Panc1 (cell line): ENCODE measurements around the gene VWA5B2. TPM values are rescaled to one million over a fixed set of nuclear protein-coding genes. Genes with fewer than 3 reads are reported as not detected.

ENCODE experiments used
- ATAC-seq: fragments of 200-7000 bp; cut with Tn5 transposase; 2 replicates; pipeline ENCODE4 v1.9.1; 2020; ENCODE audit warnings: mild to moderate bottlenecking, moderate library complexity
- BruUV-seq: library from RNA; stranded (reverse); fragments of 400-500 nt; replicated peaks from 2 replicates; lab custom pipeline; 2021; lab: Mats Ljungman, UMichigan
- CTCF ChIA-PET: fragments of 300-600 bp; sonication (Branson Sonifier 250); formaldehyde crosslinking; loops from one replicate; lab custom pipeline; 2022; ENCODE audit warnings: antibody characterized with exemption; lab: Charles Lee
- POLR2A ChIA-PET: fragments of 300-600 bp; sonication (Branson Sonifier 250); formaldehyde crosslinking; loops from one replicate; lab custom pipeline; 2022; ENCODE audit warnings: antibody characterized with exemption; lab: Charles Lee
- DNase-seq: peaks from one replicate; pipeline ENCODE4 v3.0.0-alpha.2; 2010; ENCODE audit warnings: low read depth, low spot score
- H3K27ac ChIP-seq: 2 replicates; pipeline ENCODE4 v1.5.1; 2011; ENCODE audit warnings: mild to moderate bottlenecking, low read length, inconsistent platforms
- H3K27me3 ChIP-seq: fragments of 200-500 bp; sonication (Bioruptor generic); 2 replicates; pipeline ENCODE4 v1.6.0; 2014; ENCODE audit warnings: low read length, inconsistent platforms; ENCODE audit not compliant: control insufficient read depth, insufficient read depth
- H3K36me3 ChIP-seq: fragments of 200-500 bp; sonication (Bioruptor generic); 2 replicates; pipeline ENCODE4 v1.5.1; 2014; ENCODE audit warnings: inconsistent platforms, mild to moderate bottlenecking, low read length, moderate library complexity; ENCODE audit not compliant: control insufficient read depth, insufficient read depth
- H3K4me1 ChIP-seq: 2 replicates; pipeline ENCODE4 v1.5.1; 2011; ENCODE audit warnings: inconsistent platforms, mild to moderate bottlenecking, low read length, moderate library complexity; ENCODE audit not compliant: control insufficient read depth, insufficient read depth
- H3K4me3 ChIP-seq, 2 experiments: 2 replicates each; pipeline ENCODE4 v1.5.1; 2011 to 2012; ENCODE audit warnings: low read depth in 2 of 2, low read length in 2 of 2, mild to moderate bottlenecking in 2 of 2, inconsistent platforms in 1 of 2, moderate library complexity in 1 of 2
- H3K9me3 ChIP-seq: fragments of 200-500 bp; sonication (Bioruptor generic); 2 replicates; pipeline ENCODE4 v1.5.1; 2014; ENCODE audit warnings: low read depth, mild to moderate bottlenecking, inconsistent platforms, low read length, moderate library complexity; ENCODE audit not compliant: control insufficient read depth, insufficient read depth
- CTCF ChIP-seq: fragments of 450-650 bp; IDR thresholded peaks from 2 replicates; pipeline ENCODE4 v1.5.1; 2017; ENCODE audit warnings: mild to moderate bottlenecking
- POLR2AphosphoS5 ChIP-seq: IDR thresholded peaks from 2 replicates; pipeline ENCODE4 v1.6.1; 2012; ENCODE audit warnings: mild to moderate bottlenecking, low read depth, low read length, moderate library complexity
- REST ChIP-seq, 2 experiments: IDR thresholded peaks; 2 replicates each; pipeline ENCODE4 v1.6.1; 2011 to 2012; ENCODE audit warnings: low read depth in 2 of 2, control low read depth in 1 of 2, low read length in 1 of 2, mild to moderate bottlenecking in 1 of 2, moderate library complexity in 1 of 2; ENCODE audit not compliant: insufficient read depth in 1 of 2
- SIN3A ChIP-seq: IDR thresholded peaks from 2 replicates; pipeline ENCODE4 v1.6.1; 2012; ENCODE audit warnings: low read depth, mild to moderate bottlenecking, low read length, moderate library complexity, borderline replicate concordance; ENCODE audit not compliant: insufficient read depth
- TCF7L2 ChIP-seq: IDR thresholded peaks from 2 replicates; pipeline ENCODE4 v1.6.1; 2011; ENCODE audit warnings: mild to moderate bottlenecking, low read depth, low read length, inconsistent platforms
- in situ Hi-C: cut with HindIII; loops from 2 replicates; pipeline ENCODE4 v1.10.0; 2016; ENCODE audit warnings: low sequenced_read_pairs, low pct_unique_long_range_greater_than_20kb
- intact Hi-C: fragments of 100-400 bp; cut with micrococcal nuclease; formaldehyde crosslinking; loops from one replicate; pipeline ENCODE4 v1.10.0; 2022; ENCODE audit not compliant: unreplicated experiment
- total RNA-seq: library from RNA; stranded (reverse); gene quantifications from one replicate; pipeline ENCODE4 v1.2.1, GENCODE V29; 2021; ENCODE audit not compliant: unreplicated experiment

VWA5B2 gene
- total RNA-seq, 1 experiment from 2014 or later, result 0.28 TPM

- H3K9me3 ChIP-seq, result no peaks in the 10 kb centered on the region
- ATAC-seq, result peak; percentile 15; the same call in 1 of the 2 replicates
- peaks cover 14% of the 10 kb centered on the region; the same call in 1 of the 2 replicates for H3K36me3 ChIP-seq
- no TSS peak for BruUV-seq
- no peak for TF ChIP-seq REST (IDR thresholded peaks at IDR 0.05; ENCODE audit: insufficient read depth in 1 of 2, low read depth in 2 of 2, low read length in 1 of 2)
- TF ChIP-seq SIN3A, result no peak
- TF ChIP-seq TCF7L2, result no peak
- TF ChIP-seq POLR2AphosphoS5, result no peak
- TF ChIP-seq CTCF, result no peak
- no peak for DNase-seq
- no peaks in the 10 kb centered on the region for H3K27me3 ChIP-seq
- no peak overlapping the region for H3K4me3 ChIP-seq
- POLR2A ChIA-PET, result interaction anchor here (0.6 kb wide), 2 partner anchors 41 to 120 kb away, joined by 3 to 6 read pairs; no protein-coding TSS in a partner anchor
- H3K4me1 ChIP-seq, result no peaks in the 10 kb centered on the region
- H3K27ac ChIP-seq, result no peak overlapping the region
- intact Hi-C loops, result no loop called here
- in situ Hi-C loops, result no loop called here
- CTCF ChIA-PET, result interaction anchor here (0.5 kb wide), 1 partner anchor 717 kb away, joined by 6 read pairs; no protein-coding TSS in a partner anchor
Observed at GRCh38 chr3:184196536-184196935, 32.8 kb upstream of the VWA5B2 start.

GRCh38 chr3:184198509-184198908 lies 30.9 kb upstream of the VWA5B2 start:
- no TSS peak for BruUV-seq
- Histone ChIP-seq H3K4me3 (no peak overlapping the region), H3K27me3 (no peaks in the 10 kb centered on the region), H3K9me3 (no peaks in the 10 kb centered on the region), H3K27ac (no peak overlapping the region), H3K4me1 (no peaks in the 10 kb centered on the region), H3K36me3 (peaks cover 4% of the 10 kb centered on the region; the same call in 1 of the 2 replicates)
- ATAC-seq (0 out of 2 replicates have a peak, but pooled peaks have one; percentile 12), DNase-seq (no peak)
- CTCF ChIA-PET, result no interaction called here
- intact Hi-C loops, result no loop called here
- TF ChIP-seq SIN3A (no peak), REST (IDR thresholded peaks at IDR 0.05; ENCODE audit: insufficient read depth in 1 of 2, low read depth in 2 of 2, low read length in 1 of 2) (no peak), TCF7L2 (no peak), CTCF (no peak), POLR2AphosphoS5 (no peak)
- in situ Hi-C loops, result no loop called here
- POLR2A ChIA-PET, result interaction anchor here (0.7 kb wide), 1 partner anchor 13 kb away, joined by 3 read pairs; no protein-coding TSS in a partner anchor
